ENCODE results near the gene PSME1.

Gene PSME1

GRCh38 chr14:24160850-24161804 lies 25.1 kb downstream of the PSME1 start, which contains the start of gene IRF9:
TSS of gene IRF9 (plus strand) at chr14:24161265. CDS start at chr14:24162145, 880 bp downstream.
- peak; percentile 92 for TF ChIP-seq CTCF (IDR thresholded peaks at IDR 0.05; ENCODE audit: control extremely low read depth, extremely low read depth, low read depth, missing control alignments)
- POLR2A ChIA-PET: interaction anchor here (0.6 to 2.7 kb wide), 13 partner anchors 9 to 85 kb away, joined by 3 to 14 read pairs (median 5); partner anchors contain the start of genes CHMP4A, DCAF11, EMC9 and NRL
- peak; percentile 94 for DNase-seq (ENCODE audit: extremely low spot score)
- CTCF ChIA-PET: interaction anchor here (0.6 to 7.3 kb wide), 48 partner anchors 10 to 572 kb away, joined by 3 to 154 read pairs (median 6); partner anchors contain the start of genes CHMP4A, CIDEB, DCAF11 and EMC9

GRCh38 chr14:24162093-24162492 lies 26.1 kb downstream of the PSME1 start:
- POLR2A ChIA-PET: interaction anchor here (0.6 to 2.7 kb wide), 12 partner anchors 9 to 1996 kb away, joined by 3 to 14 read pairs (median 4); partner anchors contain the start of genes DCAF11, EMC9, NRL and RNF31
- CTCF ChIA-PET: interaction anchor here (1.0 to 7.3 kb wide), 24 partner anchors 9 to 147 kb away, joined by 3 to 154 read pairs (median 9); partner anchors contain the start of genes CHMP4A, DCAF11, EMC9 and IPO4
- no peak for DNase-seq (ENCODE audit: extremely low spot score)
- TF ChIP-seq CTCF (IDR thresholded peaks at IDR 0.05; ENCODE audit: control extremely low read depth, extremely low read depth, low read depth, missing control alignments): no peak

GRCh38 chr14:24164518-24164991 lies 28.6 kb downstream of the PSME1 start:
- ChIA-PET CTCF (interaction anchor here (0.8 to 7.3 kb wide), 5 partner anchors 13 to 144 kb away, joined by 3 to 154 read pairs (median 3); partner anchors contain the start of genes CIDEB, DCAF11, NRL and PSME2), POLR2A (interaction anchor here (0.6 to 1.8 kb wide), 6 partner anchors 9 to 23 kb away, joined by 3 to 9 read pairs (median 4); partner anchors contain the start of gene PSME2)
- TF ChIP-seq CTCF (IDR thresholded peaks at IDR 0.05; ENCODE audit: control extremely low read depth, extremely low read depth, low read depth, missing control alignments): no peak
- DNase-seq (ENCODE audit: extremely low spot score): no peak

GRCh38 chr14:24165785-24166184 lies 29.8 kb downstream of the PSME1 start:
- ChIA-PET POLR2A (interaction anchor here (1.0 to 1.5 kb wide), 2 partner anchors 15 to 21 kb away, joined by 3 to 4 read pairs; no protein-coding TSS in a partner anchor), CTCF (interaction anchor here (1.0 to 7.3 kb wide), 3 partner anchors 14 to 142 kb away, joined by 3 to 154 read pairs (median 3); partner anchors contain the start of genes CIDEB, PSME2 and RNF31)
- no peak for DNase-seq (ENCODE audit: extremely low spot score)
- no peak for TF ChIP-seq CTCF (IDR thresholded peaks at IDR 0.05; ENCODE audit: control extremely low read depth, extremely low read depth, low read depth, missing control alignments)

GRCh38 chr14:24167469-24168114 lies 31.6 kb downstream of the PSME1 start:
- no peak for DNase-seq (ENCODE audit: extremely low spot score)
- ChIA-PET POLR2A (no interaction called here), CTCF (no interaction called here)
- TF ChIP-seq CTCF (IDR thresholded peaks at IDR 0.05; ENCODE audit: control extremely low read depth, extremely low read depth, low read depth, missing control alignments): no peak
